Measurements from ENCODE around the gene DUSP5.

The DUSP5 gene

DNA sequence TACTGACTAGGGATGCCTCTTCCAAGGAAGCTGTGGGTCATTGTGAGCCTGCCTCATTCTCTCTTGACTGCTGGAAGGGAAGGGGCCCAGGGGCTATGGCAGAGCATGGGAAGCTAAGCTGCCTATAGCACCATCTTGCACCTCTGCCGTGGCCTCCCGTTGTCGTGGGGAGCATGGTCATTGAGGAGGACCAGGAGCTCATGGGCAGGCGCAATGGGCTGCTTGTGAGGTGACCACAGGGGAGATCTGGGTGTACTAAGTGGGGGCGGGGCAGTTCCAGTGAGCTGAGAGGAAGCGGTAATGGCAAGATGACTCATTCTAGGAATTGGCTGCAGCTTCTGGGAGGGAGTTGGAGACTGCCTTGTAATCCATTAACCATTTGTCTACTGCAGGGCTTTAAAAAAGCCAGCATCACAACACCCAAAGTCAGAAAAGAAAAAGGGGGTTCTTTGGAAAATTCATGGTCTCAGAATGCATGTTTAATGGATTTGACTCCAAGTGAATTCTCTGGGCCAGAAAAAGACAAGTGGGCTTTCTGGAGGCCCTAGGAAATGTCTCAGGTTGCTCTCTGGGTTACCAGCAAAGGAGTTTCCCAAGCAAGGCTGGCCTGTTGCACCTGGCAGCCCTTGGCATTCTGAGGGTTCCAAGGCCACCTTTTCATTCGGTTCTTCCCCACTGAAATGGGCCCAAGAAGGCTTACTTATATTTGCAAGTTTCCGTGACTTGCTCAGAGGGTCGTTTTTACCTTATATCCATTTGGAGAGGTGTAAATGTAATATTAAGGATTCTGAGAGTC lies 3.6 kb downstream of the DUSP5 start:
- DNase-seq (ENCODE audit: insufficient read length, low spot score), result peak; percentile 77
- TF ChIP-seq POLR2A (IDR thresholded peaks at IDR 0.05; ENCODE audit: low read depth, low read length), result peak; percentile 46
- no peak for FAIRE-seq

DNA sequence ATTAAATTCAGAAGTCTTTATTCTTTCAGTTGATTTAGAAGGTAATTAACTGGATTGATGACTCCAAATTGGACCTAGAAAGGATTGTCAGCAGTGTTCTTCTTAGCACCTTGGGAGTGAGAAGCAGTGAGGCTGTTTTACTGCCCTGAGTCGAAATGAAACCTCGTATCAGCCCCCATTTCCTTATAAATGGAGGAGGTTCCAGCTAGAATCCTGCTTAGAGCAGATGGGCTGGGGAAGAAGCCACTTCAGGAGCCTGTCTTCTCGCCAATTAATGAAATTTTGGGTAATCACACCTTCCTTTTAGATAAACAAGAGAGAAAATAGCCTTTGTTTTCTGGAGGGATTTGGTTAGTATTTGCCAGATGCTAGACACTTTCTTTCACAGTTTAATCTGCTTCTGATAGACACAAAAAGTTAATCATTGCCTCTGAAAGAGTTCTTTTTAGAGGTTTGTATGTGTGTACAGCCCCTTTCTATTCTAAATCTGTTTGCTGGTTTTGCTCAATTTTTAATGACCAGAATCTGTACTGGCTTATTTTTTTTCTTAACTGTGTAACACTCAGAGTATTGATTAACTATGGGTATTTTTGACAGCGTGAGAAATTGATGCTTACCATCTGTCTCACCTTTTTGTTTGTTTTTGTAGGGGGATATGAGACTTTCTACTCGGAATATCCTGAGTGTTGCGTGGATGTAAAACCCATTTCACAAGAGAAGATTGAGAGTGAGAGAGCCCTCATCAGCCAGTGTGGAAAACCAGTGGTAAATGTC lies 4.6 kb downstream of the DUSP5 start:
- TF ChIP-seq POLR2A (IDR thresholded peaks at IDR 0.05; ENCODE audit: low read depth, low read length), result no peak
- DNase-seq (ENCODE audit: insufficient read length, low spot score) (no peak), FAIRE-seq (no peak)

DNA sequence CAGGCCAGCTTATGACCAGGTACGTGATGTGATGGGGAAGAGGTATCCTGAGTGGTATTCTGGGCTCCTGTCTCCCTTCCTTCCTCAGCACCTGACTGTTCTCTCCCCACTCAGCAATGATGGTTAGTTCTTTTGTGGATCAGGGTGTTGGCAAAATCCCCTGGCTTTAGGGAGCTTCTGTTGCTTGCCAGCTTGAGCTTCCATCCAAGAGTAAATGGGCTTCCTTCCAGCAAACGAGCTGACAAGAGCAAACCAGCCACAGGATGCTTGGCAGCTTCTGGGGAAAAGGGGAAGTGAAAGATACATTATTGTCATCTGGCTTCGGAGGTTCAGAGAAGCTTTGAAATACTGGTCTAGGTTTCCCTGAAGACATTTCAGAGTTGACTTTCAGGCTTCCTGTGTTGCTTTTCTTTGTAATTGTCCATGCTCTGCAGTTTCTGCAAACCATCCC lies 5.2 kb downstream of the DUSP5 start:
- no peak for FAIRE-seq

DNA sequence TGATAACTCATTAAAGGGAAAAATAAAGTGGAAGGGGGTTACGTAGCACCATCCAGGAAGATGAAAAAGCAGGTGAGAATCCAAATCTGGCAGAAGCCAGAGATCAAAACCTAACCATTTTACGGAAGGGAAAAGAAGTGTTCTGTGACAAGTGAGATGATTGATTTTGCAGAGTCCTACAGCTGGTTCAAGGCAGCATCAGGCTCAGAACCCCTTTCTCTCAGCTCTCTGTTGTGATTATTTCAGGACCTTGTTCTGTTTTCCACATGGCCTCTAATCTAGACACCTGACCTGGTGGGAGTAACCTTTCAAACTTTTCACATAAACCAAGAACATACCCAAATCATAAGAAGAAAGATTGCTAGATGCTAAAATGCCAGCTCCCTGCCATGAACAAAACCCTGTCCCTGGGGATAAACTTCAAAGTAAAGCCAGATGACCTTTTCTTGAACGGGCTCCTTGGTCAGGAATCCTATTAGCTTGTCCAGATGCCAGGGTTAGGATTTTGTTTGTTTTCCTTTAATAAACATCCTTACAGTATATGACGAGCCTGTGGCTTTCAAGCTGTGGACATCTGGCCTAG lies 5.9 kb downstream of the DUSP5 start:
- FAIRE-seq (no peak), DNase-seq (ENCODE audit: insufficient read length, low spot score) (no peak)
- TF ChIP-seq POLR2A (IDR thresholded peaks at IDR 0.05; ENCODE audit: low read depth, low read length), result no peak

More for the DNA sequence above, 5.2 kb downstream of the DUSP5 start:
- DNase-seq (ENCODE audit: insufficient read length, low spot score), result no peak
- TF ChIP-seq POLR2A (IDR thresholded peaks at IDR 0.05; ENCODE audit: low read depth, low read length), result no peak

DNA sequence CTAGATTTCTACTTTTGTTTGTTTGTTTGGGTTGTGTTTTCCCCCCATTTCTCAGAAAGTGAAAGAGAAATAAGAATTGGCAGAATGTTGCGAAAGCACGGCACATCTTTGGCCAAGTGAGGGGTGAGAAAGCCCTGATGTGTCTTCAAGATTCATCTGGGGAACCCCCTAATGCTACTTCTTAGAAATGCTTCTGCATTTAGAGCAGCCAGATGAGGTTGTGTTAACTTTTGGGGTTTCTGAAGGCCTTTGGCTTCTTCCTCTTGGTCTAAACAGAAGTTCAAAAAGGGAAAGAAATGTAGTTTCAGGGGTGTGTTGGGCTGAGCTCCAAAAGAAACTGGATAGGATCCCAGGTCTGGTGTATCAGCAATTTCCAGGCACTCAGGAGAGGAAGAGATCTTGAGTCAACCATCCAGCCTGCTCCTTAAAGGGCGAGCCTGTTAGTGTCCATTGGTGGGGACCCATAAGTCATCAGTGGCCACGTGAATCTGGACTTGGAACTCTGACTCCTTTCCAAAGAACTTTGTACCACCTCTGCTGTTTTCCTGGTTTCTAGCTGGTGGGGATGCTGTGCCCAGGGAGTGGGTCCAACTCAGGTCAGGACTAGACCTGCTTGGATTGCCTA lies 6.5 kb downstream of the DUSP5 start:
- no peak for DNase-seq (ENCODE audit: insufficient read length, low spot score)
- no peak for FAIRE-seq

DNA sequence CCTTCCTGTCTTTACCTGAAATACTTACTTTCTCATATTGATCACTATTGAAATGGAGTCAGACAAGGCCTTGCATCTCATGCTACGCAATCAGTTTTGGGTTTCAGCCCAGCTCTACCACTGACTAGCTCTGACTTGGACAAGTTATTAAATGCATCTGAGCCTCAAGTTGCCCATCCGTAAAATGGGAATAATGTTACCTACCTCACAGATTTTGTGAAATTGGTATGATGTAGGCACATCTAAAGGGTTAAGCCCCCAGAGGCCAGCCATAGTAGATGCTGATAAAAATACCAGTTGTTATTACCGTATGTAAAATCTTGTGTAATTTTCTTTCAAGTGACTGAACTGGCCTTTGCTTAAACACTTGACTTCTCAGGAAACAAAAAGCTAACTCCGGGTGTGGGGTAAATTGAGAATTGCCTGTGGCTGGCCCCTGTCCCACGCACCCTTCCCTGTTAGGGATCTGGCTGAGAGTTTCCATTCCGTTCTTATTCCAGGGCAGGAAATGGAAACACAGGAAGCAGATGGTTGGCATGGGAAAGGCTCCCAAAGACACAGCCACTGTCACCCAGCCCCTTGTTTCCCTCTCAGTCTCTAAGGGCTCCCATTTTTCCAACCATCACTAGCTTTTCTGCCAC lies 7.5 kb downstream of the DUSP5 start:
- TF ChIP-seq POLR2A (IDR thresholded peaks at IDR 0.05; ENCODE audit: low read depth, low read length), result no peak
- no peak for DNase-seq (ENCODE audit: insufficient read length, low spot score)
- FAIRE-seq, result no peak

More for the DNA sequence above, 6.5 kb downstream of the DUSP5 start:
- no peak for TF ChIP-seq POLR2A (IDR thresholded peaks at IDR 0.05; ENCODE audit: low read depth, low read length)

DNA sequence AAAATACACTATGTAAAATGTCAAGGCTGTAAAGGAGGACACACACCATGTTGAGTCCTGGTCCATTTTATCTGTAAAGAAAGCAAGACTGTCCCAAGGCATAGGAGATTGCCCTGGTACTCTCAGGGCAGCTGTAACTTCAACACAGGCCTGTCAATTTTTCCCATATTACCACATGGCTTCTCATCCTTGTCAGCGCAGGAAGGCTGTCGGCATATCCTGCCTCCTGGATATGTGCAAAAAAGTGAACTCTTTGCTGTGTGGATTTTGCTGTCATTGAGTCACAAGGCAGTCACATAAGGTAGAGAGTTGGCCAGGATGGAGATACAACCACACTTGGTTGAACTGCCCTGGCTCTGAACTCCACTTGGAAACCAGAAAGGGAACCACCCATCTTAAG lies 8.7 kb downstream of the DUSP5 start:
- TF ChIP-seq POLR2A (IDR thresholded peaks at IDR 0.05; ENCODE audit: low read depth, low read length), result no peak
- DNase-seq (ENCODE audit: insufficient read length, low spot score) (no peak), FAIRE-seq (no peak)

DNA sequence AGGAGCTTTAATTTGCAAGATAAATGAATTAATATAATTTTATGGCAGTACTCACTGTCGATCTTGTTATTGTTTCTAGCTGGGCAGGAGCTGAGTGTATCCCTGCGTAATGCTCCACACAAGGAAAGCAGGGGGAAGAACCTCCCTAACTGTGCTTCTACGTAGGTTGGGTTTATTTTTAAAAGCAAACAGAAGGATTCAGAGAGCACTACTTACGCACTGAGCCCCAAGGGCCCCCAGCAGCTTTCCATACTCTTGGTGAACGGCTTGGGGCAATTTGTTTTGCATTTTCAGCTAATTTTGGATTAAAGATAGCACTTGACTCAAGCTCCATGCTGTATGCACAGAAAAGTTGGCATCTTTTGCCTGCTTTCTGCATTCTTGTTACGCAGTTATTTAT lies 9.6 kb downstream of the DUSP5 start:
- no peak for DNase-seq (ENCODE audit: insufficient read length, low spot score)
- TF ChIP-seq POLR2A (IDR thresholded peaks at IDR 0.05; ENCODE audit: low read depth, low read length), result no peak
- FAIRE-seq, result no peak

DNA sequence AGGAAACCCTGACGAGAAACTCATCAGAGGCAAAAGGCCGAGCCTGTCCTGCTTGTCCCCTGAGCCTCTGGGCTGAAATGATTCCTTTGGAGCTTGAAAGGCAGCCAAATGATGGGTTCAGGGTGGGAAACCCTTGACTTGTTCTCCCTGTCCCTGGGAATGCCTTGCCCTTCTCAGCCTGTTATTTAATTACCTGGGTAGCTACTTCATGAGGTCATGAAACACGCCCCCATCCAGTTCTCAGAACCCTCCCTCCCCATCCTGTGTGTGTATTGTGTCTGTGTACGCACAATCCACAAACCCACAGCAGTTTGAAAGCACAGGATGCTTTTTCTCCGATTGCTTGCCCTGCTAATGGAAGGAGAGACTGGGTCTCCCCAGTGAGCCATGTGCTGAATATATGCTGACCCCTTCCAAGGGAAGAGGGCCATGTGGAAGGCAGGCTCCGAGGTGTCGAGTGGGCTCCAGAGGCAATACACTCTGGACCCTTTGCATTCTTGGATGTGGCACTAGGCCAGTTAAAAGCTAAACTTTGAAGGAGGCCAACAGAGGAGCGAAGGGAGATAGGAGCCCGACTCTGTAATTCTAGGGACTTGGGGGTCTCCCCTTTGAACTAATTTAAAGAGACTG lies 10.6 kb downstream of the DUSP5 start:
- TF ChIP-seq POLR2A (IDR thresholded peaks at IDR 0.05; ENCODE audit: low read depth, low read length), result no peak

DNA sequence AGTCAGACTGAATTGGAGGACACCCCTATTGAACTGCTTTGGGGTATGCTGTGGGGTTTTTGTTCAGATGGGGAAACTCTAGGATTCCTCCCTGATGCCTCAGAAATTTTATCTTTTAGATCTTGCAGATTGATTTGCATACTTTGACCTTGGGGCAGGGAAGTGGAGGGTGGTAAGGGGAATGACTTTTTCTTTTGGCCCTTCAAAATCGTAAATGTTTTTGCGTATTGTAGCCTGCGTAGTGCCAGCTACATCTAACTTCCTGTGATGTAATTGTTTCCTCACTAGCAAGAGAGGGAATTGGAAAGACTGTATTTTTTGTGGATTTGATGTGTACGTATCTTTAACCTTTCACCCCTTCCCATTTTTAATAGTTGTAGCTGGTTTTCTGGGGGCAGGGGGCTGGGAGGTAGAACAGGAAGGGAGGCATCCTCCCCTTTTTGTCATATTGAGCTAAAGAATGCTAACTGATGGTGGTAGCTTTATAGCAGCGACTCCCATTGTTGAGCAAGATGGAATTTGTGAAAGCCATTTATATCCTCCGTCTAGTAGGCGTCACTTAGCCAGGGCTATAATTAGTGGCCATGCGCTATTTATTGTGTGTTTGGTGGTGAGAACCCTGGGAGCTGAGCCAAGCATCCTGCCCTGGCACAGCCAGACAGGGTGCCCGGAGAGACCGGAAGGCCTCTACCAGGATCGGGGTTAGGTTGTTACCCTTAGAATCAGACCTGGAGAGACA lies 11.3 kb downstream of the DUSP5 start:
- FAIRE-seq (no peak), DNase-seq (ENCODE audit: insufficient read length, low spot score) (no peak)

More for the DNA sequence above, 10.6 kb downstream of the DUSP5 start:
- no peak for DNase-seq (ENCODE audit: insufficient read length, low spot score)
- no peak for FAIRE-seq

DNA sequence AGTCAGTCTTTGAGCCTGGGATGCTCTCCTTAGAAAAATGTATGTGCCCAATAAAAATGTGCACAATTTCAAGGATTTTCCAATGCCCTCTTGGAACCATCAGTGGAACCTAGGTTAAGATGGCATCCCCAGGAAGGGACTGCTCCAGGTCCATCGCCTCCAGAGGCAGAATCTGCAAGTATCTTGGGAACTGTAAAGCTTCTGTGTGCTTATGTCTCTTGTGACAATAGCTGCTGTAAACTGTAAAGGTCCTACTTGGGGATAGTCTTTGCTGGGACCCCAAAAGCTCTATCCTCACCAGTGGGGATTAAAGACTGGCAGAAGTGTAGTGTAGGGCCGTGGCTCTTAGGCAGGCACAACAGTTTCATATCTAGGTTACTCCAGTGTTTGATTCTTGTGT lies 11.9 kb downstream of the DUSP5 start:
- TF ChIP-seq POLR2A (IDR thresholded peaks at IDR 0.05; ENCODE audit: low read depth, low read length), result no peak
- DNase-seq (ENCODE audit: insufficient read length, low spot score) (no peak), FAIRE-seq (no peak)

More for the DNA sequence above, 11.3 kb downstream of the DUSP5 start:
- no peak for TF ChIP-seq POLR2A (IDR thresholded peaks at IDR 0.05; ENCODE audit: low read depth, low read length)

DNA sequence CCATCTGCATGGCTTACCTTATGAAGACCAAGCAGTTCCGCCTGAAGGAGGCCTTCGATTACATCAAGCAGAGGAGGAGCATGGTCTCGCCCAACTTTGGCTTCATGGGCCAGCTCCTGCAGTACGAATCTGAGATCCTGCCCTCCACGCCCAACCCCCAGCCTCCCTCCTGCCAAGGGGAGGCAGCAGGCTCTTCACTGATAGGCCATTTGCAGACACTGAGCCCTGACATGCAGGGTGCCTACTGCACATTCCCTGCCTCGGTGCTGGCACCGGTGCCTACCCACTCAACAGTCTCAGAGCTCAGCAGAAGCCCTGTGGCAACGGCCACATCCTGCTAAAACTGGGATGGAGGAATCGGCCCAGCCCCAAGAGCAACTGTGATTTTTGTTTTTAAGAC lies 12.4 kb downstream of the DUSP5 start:
- no peak for DNase-seq (ENCODE audit: insufficient read length, low spot score)
- TF ChIP-seq POLR2A (IDR thresholded peaks at IDR 0.05; ENCODE audit: low read depth, low read length), result no peak
- no peak for FAIRE-seq

Measured in H54 (cell line).